Measurements from ENCODE around the gene NTPCR.

NTPCR gene

GRCh38 chr1:232952514-232953499 is 2.4 kb downstream of the NTPCR start (continued):
- TF ChIP-seq ZNF184 (tag by site-specific recombination; IDR thresholded peaks at IDR 0.05), result 0 out of 2 replicates have a peak, but pooled peaks have one; percentile 65
- peak; percentile 59; the same call in 1 of the 2 replicates for TF ChIP-seq ZIC2 (tag by site-specific recombination; IDR thresholded peaks at IDR 0.05)
- TF ChIP-seq ZSCAN5A (tag by site-specific recombination; IDR thresholded peaks at IDR 0.05), result no peak
- peak; percentile 60; the same call in 1 of the 2 replicates for TF ChIP-seq ZNF561 (tag by site-specific recombination; IDR thresholded peaks at IDR 0.05; ENCODE audit: borderline replicate concordance)
- TF ChIP-seq GLIS2 (tag by site-specific recombination; IDR thresholded peaks at IDR 0.05), result no peak
- TF ChIP-seq ZNF629 (tag by site-specific recombination; IDR thresholded peaks at IDR 0.05), result peak; percentile 58; the same call in 1 of the 2 replicates
- no peak for TF ChIP-seq ZNF211 (tag by site-specific recombination; IDR thresholded peaks at IDR 0.05; ENCODE audit: low read depth)
- peak; percentile 75 for TF ChIP-seq PRDM10 (tag by site-specific recombination; IDR thresholded peaks at IDR 0.05)
- TF ChIP-seq PRDM1 (tag by site-specific recombination; IDR thresholded peaks at IDR 0.05), result peak; percentile 99
- TF ChIP-seq ZBTB8A (tag by site-specific recombination; IDR thresholded peaks at IDR 0.05), result peak; percentile 65
- peak; percentile 86 for TF ChIP-seq INSM2 (tag by site-specific recombination; IDR thresholded peaks at IDR 0.05)
- peak; percentile 20; the same call in 1 of the 2 replicates for TF ChIP-seq ZBTB11 (tag by site-specific recombination; conservative IDR thresholded peaks at IDR 0.05; ENCODE audit: low read depth)
- TF ChIP-seq ZSCAN18 (tag by site-specific recombination; IDR thresholded peaks at IDR 0.05), result no peak
- TF ChIP-seq ZFP37 (tag by site-specific recombination; IDR thresholded peaks at IDR 0.05), result no peak
- TF ChIP-seq BCL11B (tag by site-specific recombination; IDR thresholded peaks at IDR 0.05; ENCODE audit: low read depth), result no peak
- peak; percentile 81 for TF ChIP-seq CTCF (tag by site-specific recombination; IDR thresholded peaks at IDR 0.05)
- no peak for TF ChIP-seq ZBTB26 (tag by site-specific recombination; optimal IDR thresholded peaks at IDR 0.05)
- peak; percentile 54; the same call in 1 of the 2 replicates for TF ChIP-seq ZNF692 (tag by site-specific recombination; IDR thresholded peaks at IDR 0.05)
- TF ChIP-seq KLF17 (tag by site-specific recombination; IDR thresholded peaks at IDR 0.05), result no peak

All from HEK293 (cell line).